Caco-2 (cell line): ENCODE measurements around the gene TPK1. TPM values are rescaled to one million over a fixed set of nuclear protein-coding genes. Genes with fewer than 3 reads are reported as not detected.
A peak's percentile ranks its signal among the peaks of the same experiment; 100 is the strongest.

Source experiments
- BruUV-seq: library from RNA; stranded (reverse); fragments of 400-500 nt; replicated peaks from 2 replicates; lab custom pipeline; 2021; lab: Mats Ljungman, UMichigan
- CTCF ChIA-PET: fragments of 300-600 bp; sonication (Branson Sonifier 250); formaldehyde crosslinking; loops from one replicate; lab custom pipeline; 2022; ENCODE audit warnings: antibody characterized with exemption; lab: Charles Lee
- POLR2A ChIA-PET: fragments of 300-600 bp; sonication (Branson Sonifier 250); formaldehyde crosslinking; loops from one replicate; lab custom pipeline; 2022; ENCODE audit warnings: antibody characterized with exemption; lab: Charles Lee
- DNase-seq, 2 experiments: peaks; one replicate each; pipeline versions ENCODE4 v3.0.0 to v3.0.0-alpha.2; 2020 to 2022
- H3K27me3 ChIP-seq: replicated peaks from 2 replicates; pipeline ENCODE4 v1.6.0; 2011; ENCODE audit warnings: low read length; ENCODE audit not compliant: control insufficient read depth, insufficient read depth
- H3K36me3 ChIP-seq: 2 replicates; pipeline ENCODE4 v1.5.1; 2011; ENCODE audit warnings: low read length; ENCODE audit not compliant: control insufficient read depth, insufficient read depth
- H3K4me1 ChIP-seq: fragments of 250-450 bp; sonication (Bioruptor Pico); 2 replicates; pipeline ENCODE4 v1.5.1; 2020; ENCODE audit warnings: mild to moderate bottlenecking
- H3K4me3 ChIP-seq: 2 replicates; pipeline ENCODE4 v1.5.1; 2011; ENCODE audit warnings: low read depth, mild to moderate bottlenecking, control low read depth, low read length
- H3K9me3 ChIP-seq: fragments of 250-450 bp; sonication (Bioruptor Pico); 2 replicates; pipeline ENCODE4 v1.5.1; 2020; ENCODE audit warnings: mild to moderate bottlenecking, moderate library complexity
- H3K27ac Mint-ChIP-seq: one replicate; pipeline ENCODE4 v1.8.0; 2022; ENCODE audit warnings: mixed read lengths; ENCODE audit not compliant: unreplicated experiment
- H3K27me3 Mint-ChIP-seq: one replicate; pipeline ENCODE4 v1.8.0; 2022; ENCODE audit warnings: mixed read lengths; ENCODE audit not compliant: insufficient read depth, unreplicated experiment
- H3K36me3 Mint-ChIP-seq: one replicate; pipeline ENCODE4 v1.8.0; 2022; ENCODE audit warnings: mild to moderate bottlenecking, mixed read lengths; ENCODE audit not compliant: insufficient read depth, unreplicated experiment
- H3K4me1 Mint-ChIP-seq: one replicate; pipeline ENCODE4 v1.8.0; 2022; ENCODE audit warnings: low read depth, mixed read lengths; ENCODE audit not compliant: unreplicated experiment
- H3K4me3 Mint-ChIP-seq: one replicate; pipeline ENCODE4 v1.8.0; 2022; ENCODE audit warnings: mild to moderate bottlenecking, moderate library complexity, mixed read lengths; ENCODE audit not compliant: unreplicated experiment
- H3K9me3 Mint-ChIP-seq: one replicate; pipeline ENCODE4 v1.8.0; 2022; ENCODE audit warnings: mixed read lengths; ENCODE audit not compliant: unreplicated experiment
- intact Hi-C: fragments of 100-400 bp; cut with micrococcal nuclease; formaldehyde crosslinking; loops from one replicate; pipeline ENCODE4 v1.10.0; 2022; ENCODE audit not compliant: unreplicated experiment
- total RNA-seq: library from RNA; stranded (reverse); gene quantifications from 2 replicates; pipeline ENCODE4 v1.2.3, GENCODE V29; 2022
- TF ChIP-seq, protein P1 (sequence below), 2 experiments: fragments of 200-600 bp in 1 of 2; IDR thresholded peaks; 1 replicate in 1 of 2; 2 replicates in 1 of 2; pipeline versions ENCODE4 v1.5.1 to v1.8.0; 2011 to 2022; ENCODE audit warnings: antibody characterized with exemption in 1 of 2, control low read depth in 1 of 2, inconsistent platforms in 1 of 2, low read depth in 1 of 2, low read length in 1 of 2, mild to moderate bottlenecking in 1 of 2, moderate library complexity in 1 of 2; ENCODE audit not compliant: insufficient read depth in 1 of 2, severe bottlenecking in 1 of 2, unreplicated experiment in 1 of 2

Gene TPK1
- total RNA-seq, 1 experiment from 2014 or later: 86.6 TPM

DNA sequence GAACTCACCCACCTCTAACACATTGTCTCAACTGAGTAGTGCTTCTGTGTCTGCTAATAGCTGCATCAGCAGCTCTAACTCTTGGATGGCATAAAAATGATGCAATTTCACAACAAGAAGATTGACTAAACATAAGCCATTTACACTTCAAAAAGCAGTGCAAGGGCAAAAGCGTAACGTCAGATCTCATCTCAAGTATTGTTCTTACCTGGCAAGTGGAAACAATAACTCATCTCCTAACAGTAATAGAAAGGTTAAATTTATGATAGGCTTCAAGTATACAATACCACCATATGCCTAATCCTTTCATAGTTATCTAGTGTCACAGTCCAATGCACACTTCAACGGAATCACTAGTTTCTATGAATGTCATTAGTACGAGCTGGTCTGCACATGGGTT is 14.8 kb downstream of the TPK1 start:
- H3K4me1 ChIP-seq: peaks cover 73% of the 10 kb centered on the region
- peak overlapping the region; percentile 48 for H3K4me3 Mint-ChIP-seq
- H3K27me3 Mint-ChIP-seq: no peaks in the 10 kb centered on the region
- H3K9me3 Mint-ChIP-seq: no peaks in the 10 kb centered on the region
- intact Hi-C loops: loop anchor here (10.0 kb wide), 1 partner anchor 236 kb away; no protein-coding TSS in a partner anchor
- BruUV-seq: no TSS peak
- peaks cover 28% of the 10 kb centered on the region for H3K4me1 Mint-ChIP-seq
- POLR2A ChIA-PET: interaction anchor here (1.6 kb wide), 1 partner anchor 15 kb away, joined by 6 read pairs; the partner anchor contains the start of gene TPK1
- CTCF ChIA-PET: no interaction called here
- H3K9me3 ChIP-seq: no peaks in the 10 kb centered on the region
- peak overlapping the region; percentile 67 for H3K27ac Mint-ChIP-seq
- TF ChIP-seq, protein P1, sequence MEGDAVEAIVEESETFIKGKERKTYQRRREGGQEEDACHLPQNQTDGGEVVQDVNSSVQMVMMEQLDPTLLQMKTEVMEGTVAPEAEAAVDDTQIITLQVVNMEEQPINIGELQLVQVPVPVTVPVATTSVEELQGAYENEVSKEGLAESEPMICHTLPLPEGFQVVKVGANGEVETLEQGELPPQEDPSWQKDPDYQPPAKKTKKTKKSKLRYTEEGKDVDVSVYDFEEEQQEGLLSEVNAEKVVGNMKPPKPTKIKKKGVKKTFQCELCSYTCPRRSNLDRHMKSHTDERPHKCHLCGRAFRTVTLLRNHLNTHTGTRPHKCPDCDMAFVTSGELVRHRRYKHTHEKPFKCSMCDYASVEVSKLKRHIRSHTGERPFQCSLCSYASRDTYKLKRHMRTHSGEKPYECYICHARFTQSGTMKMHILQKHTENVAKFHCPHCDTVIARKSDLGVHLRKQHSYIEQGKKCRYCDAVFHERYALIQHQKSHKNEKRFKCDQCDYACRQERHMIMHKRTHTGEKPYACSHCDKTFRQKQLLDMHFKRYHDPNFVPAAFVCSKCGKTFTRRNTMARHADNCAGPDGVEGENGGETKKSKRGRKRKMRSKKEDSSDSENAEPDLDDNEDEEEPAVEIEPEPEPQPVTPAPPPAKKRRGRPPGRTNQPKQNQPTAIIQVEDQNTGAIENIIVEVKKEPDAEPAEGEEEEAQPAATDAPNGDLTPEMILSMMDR (IDR thresholded peaks at IDR 0.05; ENCODE audit: insufficient read depth in 1 of 2, low read depth in 1 of 2, low read length in 1 of 2, severe bottlenecking in 1 of 2, unreplicated experiment in 1 of 2): no peak
- no peak overlapping the region for H3K4me3 ChIP-seq
- DNase-seq: no peak
- H3K36me3 ChIP-seq: no peaks in the 10 kb centered on the region
- H3K36me3 Mint-ChIP-seq: peaks cover 42% of the 10 kb centered on the region
- no peaks in the 10 kb centered on the region for H3K27me3 ChIP-seq

DNA sequence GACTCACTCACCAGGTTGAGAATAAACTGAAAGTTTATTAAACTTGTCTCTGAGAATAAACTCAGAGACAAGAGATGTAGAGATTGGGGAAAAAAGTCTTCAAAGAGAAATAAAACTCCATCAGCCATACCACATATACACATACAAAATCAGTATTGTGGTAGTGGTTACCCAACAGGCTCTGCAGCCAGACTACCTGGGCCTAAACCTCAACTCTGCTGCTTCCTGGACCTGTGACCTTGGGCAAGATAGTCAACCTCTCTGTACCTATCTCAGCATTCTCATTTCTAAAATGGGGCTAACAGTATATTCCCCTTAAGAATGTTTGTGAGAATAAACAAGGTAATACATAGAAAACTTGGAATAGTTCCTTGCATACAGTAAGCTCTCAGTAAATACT is 15.3 kb downstream of the TPK1 start:
- no peaks in the 10 kb centered on the region for H3K27me3 Mint-ChIP-seq
- Histone ChIP-seq H3K27me3 (no peaks in the 10 kb centered on the region), H3K4me1 (peaks cover 68% of the 10 kb centered on the region), H3K4me3 (no peak overlapping the region), H3K36me3 (no peaks in the 10 kb centered on the region), H3K9me3 (no peaks in the 10 kb centered on the region)
- H3K4me3 Mint-ChIP-seq: no peak overlapping the region
- ChIA-PET CTCF (no interaction called here), POLR2A (interaction anchor here (1.6 kb wide), 1 partner anchor 15 kb away, joined by 6 read pairs; the partner anchor contains the start of gene TPK1)
- TF ChIP-seq, protein P1 (IDR thresholded peaks at IDR 0.05; ENCODE audit: insufficient read depth in 1 of 2, low read depth in 1 of 2, low read length in 1 of 2, severe bottlenecking in 1 of 2, unreplicated experiment in 1 of 2): no peak
- H3K4me1 Mint-ChIP-seq: peaks cover 28% of the 10 kb centered on the region
- peak overlapping the region; percentile 26 for H3K27ac Mint-ChIP-seq
- H3K36me3 Mint-ChIP-seq: peaks cover 37% of the 10 kb centered on the region
- no peaks in the 10 kb centered on the region for H3K9me3 Mint-ChIP-seq
- BruUV-seq: no TSS peak
- intact Hi-C loops: loop anchor here (10.0 kb wide), 1 partner anchor 236 kb away; no protein-coding TSS in a partner anchor
- DNase-seq: no peak

DNA sequence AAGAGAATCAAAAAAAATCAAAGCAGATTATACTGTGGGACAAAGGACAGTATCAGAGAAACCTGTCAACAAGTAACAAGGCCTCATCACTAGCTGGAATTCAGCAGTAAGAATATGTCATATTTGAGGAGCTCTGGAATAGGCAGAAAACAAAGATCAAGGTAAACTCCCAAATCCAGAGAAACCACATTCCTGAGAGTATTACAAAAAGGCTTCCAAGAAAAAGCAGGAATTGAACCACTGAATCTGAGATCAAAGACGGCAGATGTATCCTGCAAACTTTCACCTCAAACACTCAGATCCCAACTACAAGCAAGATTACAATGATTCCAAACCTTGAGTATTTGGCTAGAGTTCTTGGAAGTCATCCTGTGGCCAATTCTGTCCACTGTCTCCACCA is 16.3 kb downstream of the TPK1 start:
- peak overlapping the region; percentile 26 for H3K27ac Mint-ChIP-seq
- no peaks in the 10 kb centered on the region for H3K27me3 Mint-ChIP-seq
- no TSS peak for BruUV-seq
- H3K4me1 Mint-ChIP-seq: peaks cover 28% of the 10 kb centered on the region
- TF ChIP-seq, protein P1 (IDR thresholded peaks at IDR 0.05; ENCODE audit: insufficient read depth in 1 of 2, low read depth in 1 of 2, low read length in 1 of 2, severe bottlenecking in 1 of 2, unreplicated experiment in 1 of 2): no peak
- no peaks in the 10 kb centered on the region for H3K27me3 ChIP-seq
- POLR2A ChIA-PET: interaction anchor here (1.6 kb wide), 1 partner anchor 16 kb away, joined by 6 read pairs; the partner anchor contains the start of gene TPK1
- peak in 1 of 2 experiments; percentile 67 for DNase-seq
- intact Hi-C loops: loop anchor here (1.0 kb wide), 1 partner anchor 8 kb away; no protein-coding TSS in a partner anchor
- H3K36me3 Mint-ChIP-seq: peaks cover 28% of the 10 kb centered on the region
- H3K4me3 Mint-ChIP-seq: peak overlapping the region; percentile 28
- no peaks in the 10 kb centered on the region for H3K9me3 Mint-ChIP-seq
- H3K9me3 ChIP-seq: no peaks in the 10 kb centered on the region
- H3K4me1 ChIP-seq: peaks cover 63% of the 10 kb centered on the region
- CTCF ChIA-PET: interaction anchor here (0.6 to 1.0 kb wide), 2 partner anchors 81 to 196 kb away, joined by 3 to 4 read pairs; no protein-coding TSS in a partner anchor
- H3K36me3 ChIP-seq: no peaks in the 10 kb centered on the region
- H3K4me3 ChIP-seq: no peak overlapping the region
